Activated CD4-positive, alpha-beta T cell treated with anti-CD3 and anti-CD28 coated beads for 48 hours (primary cell): ENCODE data around the gene SLC25A51.
A peak's percentile ranks its signal among the peaks of the same experiment; 100 is the strongest.
"Not testable (repeated sequence)": the region's sequence is repeated elsewhere in the genome, so short reads cannot be mapped to it uniquely, and the experiment has no call there.

ENCODE experiments used
- DNase-seq: peaks from one replicate; pipeline ENCODE4 v3.0.0-alpha.2; 2020

SLC25A51 gene

DNA sequence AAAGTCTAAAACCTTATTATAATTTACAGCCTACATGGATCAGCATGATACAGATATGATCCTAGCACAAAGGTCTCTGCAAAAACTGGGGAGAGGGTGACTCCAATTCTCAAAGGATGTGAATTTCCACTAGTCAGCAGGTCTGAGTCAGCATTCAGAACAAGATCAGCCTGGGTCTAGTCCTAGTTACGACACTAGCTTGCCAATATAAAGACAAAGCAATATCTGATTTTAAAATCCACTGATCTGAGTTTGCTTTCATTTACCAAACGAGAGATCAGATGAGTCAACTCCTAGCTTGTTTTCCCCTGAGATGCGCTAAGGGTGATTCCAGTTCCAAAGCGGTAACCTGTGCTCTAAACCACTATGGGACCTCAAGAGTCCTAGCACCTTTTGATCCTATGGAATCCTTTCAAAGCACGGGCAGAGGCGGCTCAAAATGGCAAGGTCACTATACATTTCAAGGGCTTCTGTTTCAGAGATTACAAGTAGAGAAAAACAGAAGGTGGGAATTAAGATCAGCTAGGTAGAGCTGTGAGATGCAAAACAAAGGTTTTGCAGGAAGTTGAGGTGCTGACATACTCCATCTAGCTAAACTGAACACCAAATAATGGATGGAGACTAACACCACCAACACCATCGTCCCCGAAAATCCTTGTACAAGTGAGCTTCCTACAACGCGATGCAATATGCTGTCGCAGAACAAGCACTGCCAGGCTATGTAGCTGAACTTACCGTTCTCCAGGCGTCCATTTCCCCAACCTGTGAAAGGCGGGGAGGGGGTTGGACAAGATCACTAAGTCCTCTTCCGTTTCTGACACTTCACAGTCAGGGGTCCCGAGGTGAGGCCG is 906 bp downstream of the SLC25A51 start:
- DNase-seq, result peak; percentile 27

DNA sequence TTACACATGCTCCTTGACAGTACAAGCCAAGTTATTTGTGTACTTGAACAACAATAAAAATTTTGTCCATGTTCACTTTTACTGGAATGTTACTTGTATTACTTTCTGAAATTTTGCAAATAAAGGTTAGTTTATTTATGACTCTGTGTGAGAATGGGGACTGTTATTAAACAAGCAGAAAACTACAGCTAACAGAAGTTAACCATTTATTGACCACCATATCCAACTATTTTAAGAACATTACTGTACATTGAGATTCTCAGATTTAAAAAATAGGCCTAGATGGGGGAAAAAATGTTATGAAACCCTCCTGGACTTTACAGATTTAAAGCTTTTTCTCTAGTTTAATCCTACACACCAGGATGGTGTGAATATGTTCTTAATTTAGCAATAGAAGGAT is 1.8 kb downstream of the SLC25A51 start:
- no peak for DNase-seq

DNA sequence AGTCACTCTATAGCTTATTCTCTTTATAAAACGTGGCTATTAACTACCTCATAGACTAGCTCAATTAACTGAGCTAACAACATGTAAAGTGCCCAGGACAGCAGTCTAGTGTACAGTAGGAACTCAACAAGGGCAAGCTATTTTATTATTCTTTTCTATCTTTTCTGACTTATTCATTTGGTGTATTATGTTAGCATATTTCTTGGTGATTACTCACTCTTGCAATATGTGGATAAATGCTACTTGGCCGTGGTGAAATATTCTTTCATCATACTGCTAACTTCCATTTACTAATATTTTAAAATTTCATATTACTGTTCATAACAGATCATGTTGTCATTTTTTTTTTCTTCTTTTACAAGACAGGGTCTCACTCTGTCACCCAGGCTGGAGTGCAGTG is 4.9 kb downstream of the SLC25A51 start:
- DNase-seq, result no peak

DNA sequence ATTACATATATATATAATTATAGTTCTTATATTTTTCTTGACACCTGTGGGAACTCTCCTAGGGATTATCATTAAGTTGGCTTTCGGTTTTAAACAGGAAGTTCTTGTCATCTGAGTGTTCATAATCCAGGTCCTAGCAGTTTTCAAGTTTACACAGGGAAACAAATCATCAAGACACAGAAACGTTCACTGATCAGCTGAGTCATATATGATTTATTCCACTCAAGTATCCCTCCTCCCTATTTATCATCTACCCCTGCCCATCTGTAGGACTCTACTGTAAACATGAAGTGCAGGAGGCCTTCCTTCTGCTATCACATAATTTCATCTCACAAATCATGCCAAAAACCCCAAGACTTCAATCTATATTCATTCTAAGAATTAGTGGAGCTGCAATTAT is 6.3 kb downstream of the SLC25A51 start:
- DNase-seq, result no peak

DNA sequence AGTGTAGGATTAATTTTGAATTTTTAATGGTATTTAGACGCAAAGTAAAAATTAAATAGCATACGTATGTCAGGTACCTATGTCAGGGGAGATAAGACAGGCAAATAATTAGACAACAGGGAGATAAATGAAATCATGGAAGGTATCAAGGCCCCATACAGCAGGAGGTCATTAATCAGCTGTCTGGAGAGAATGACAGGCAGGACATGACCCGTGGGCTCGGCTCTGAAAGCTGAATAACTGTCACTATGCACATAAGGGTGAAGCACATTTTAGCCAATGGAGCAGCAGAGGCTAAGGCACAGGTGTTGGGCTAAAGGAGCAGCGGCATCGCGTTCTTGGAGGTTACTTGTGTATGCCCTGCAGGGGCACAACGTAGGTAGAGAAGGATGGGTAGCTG is 11.9 kb downstream of the SLC25A51 start:
- no peak for DNase-seq

DNA sequence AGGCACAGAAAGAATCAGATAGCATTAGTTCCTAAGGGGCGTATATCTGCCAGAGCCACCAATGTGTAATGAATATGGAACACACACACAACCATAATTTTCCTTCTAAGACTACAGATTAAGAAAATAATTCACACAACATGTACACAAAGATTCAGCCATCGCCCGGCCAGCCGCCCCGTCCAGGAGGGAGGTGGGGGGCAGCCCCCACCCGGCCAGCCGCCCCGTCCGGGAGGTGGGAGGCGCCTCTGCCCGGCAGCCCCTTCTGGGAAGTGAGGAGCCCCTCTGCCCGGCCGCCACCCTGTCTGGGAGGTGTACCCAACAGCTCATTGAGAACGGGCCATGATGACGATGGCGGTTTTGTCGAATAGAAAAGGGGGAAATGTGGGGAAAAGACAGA is 12.9 kb downstream of the SLC25A51 start:
- DNase-seq, result not testable (repeated sequence)

DNA sequence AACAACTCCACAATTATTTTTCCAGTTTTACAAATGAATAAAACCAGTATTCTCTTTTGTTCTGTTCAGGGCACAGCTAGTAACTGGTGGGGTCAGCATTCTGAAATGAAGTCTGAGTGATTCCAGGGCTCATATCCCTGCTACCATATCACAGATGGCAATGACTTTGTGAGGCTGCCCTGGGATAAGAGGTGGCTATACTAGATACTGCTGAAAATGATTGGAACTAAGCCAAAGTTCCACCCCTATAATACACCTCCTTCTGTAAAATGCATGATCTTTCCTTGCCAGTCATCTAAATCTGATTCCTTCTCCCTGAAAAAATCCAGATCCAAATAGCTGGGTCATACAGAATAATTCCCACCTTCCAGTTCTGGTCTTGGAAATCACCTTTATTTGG is 14.4 kb downstream of the SLC25A51 start:
- DNase-seq, result no peak

DNA sequence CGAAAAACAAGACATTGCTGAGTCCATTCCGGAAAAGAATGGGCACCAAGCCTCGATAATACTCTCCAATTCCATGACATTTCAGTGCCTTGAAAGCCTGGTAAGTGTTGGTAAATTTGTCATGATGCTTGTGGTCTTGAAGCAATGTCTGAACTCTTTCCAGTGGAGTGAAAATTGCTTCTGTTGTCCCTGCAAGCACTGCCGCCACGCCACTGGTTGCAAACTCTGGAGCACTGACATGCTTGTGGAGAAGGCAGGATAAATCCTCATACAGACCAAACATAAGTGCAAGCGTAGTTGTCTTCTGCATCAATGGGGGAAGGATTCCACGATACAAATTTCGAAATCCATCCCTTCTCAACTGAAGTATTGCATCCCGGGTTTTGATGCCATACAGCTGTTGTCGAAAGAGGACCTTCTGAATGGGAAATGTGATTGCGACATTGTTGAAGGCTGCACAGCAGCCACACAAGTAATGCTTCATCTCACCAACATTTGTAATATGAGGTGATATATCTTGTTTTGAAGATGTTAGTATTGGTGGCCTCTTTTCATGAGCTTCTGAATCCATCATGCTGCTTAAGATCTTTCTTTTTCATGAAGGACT is 15.8 kb downstream of the SLC25A51 start:
- not testable (repeated sequence) for DNase-seq

DNA sequence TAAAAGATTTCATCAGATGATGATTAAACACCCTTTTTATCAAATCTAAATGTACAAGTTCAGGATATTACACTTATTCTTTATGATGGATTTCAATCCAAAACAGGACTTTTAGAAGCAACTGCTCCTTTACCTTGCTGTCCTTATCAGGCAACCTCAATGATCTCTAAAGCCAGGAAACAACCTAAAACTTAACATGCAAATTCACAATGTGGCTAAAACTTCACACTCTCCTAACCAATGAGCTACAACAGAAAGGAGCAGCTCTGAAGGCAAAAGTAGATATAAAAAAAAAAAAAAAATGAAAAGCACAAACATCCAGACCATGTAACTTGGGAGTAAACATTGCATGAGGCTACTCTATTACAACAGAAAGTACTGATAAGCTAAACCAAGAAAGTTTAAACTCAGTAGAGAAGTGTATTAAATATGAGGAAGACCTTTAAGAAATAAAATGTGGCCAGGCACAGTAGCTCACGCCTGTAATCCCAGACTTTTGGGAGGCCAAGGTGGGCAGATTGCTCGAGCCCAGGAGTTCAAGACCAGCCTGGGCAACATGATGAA is 22.9 kb downstream of the SLC25A51 start:
- DNase-seq, result no peak

DNA sequence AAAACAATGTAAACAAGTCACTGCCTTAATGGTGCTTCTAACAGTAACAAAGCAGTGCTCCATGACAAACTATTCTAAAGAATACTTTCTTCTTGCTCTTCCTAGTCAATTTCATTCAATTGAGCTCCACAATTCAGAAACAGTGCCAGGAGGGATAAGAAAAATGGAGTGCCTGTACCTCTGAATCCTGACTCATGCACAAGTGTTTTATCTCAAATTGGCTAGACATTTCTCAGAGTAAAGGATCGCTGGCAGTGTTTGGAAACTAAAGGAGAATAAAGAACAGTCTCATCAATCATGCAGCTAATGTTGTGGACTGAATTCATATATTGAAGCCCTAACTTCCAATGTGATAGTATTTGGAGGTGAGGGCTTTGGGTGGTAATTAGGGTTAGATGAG is 27.6 kb downstream of the SLC25A51 start:
- no peak for DNase-seq

DNA sequence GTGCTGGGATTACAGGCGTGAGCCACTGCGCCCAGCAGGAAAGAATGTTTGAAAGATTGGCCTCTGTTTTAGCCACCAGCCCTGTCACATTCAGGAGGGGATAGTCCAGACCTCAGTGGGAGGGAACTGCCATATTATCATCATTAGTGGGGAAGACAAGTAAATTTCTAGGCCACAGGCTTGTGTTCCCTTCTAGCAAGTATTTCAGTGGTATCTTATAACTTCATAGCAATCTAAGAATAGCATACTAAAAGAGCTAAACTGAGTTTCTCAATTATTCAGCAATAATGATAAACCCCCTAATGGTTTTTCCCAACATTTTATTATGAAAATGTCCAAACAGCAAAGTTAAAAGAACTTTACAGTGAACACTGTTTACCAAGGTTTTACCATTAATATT is 30.0 kb downstream of the SLC25A51 start:
- no peak for DNase-seq

DNA sequence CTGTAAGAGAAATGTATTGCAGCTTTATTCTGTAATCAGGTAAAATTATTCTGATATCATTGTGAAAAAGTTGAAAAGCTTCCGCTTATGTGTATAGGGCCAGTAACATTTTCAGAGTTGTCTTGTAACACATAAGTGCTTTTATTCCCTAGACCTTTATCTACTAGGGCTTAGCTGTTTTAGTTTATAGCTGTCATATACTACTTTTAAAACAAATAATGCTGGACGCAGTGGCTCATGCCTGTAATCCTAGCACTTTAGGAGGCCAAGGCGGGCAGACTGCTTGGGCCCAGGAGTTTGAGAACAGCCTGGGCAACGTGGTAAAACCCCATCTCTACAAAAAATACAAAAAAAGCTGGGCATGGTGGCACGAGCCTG is 33.1 kb downstream of the SLC25A51 start:
- DNase-seq, result no peak

DNA sequence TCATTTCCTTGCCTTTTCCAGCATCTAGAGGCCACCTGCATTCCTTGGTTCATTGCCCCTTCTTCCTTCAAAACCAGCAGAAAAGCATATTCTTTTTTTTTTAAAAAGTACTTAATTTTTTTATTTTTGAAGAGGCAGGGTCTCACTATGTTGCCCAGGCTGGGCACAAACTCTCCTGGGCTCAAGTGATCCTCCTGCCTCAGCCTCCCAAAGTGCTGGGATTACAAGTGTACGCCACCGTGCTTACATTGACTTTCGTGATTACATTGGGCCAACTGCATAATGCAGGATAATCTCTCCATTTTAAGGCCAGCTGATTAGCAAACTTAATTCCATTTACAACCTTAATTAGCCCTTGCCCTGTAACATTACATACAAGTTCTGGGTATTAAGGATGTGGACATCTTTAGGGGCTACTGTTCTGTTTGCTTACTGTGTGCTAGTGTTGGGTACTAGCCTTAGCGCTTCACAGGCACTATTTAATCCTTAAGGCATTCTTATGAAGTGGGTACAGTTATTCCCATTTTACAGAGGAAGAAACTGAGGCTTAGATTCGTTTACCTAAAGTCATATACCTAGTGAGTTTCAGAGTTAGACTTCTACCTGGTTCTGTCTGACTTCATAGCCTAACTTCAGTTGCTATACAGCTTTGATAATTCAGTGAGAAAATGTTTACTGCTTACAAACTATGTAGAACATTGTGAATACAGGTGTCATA is 33.7 kb downstream of the SLC25A51 start:
- DNase-seq, result no peak

DNA sequence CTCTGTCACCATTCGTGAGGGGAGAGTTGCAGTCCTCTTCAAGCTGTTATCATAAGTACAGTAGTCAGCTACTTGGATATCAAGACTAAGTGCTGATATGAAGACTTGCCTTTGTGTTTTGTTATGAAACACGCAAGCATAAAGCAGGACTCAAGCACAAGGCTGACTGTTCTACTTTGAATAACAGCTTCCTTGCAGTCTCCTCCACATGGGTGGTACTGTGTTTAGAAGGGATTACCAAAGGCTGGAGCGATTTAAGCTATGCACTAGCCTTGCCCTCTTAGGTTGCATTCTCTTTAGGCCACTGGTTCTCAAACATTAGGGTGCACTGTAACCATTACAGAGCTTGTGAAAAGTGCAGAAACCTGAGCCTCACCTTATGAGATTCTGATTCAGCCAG is 41.4 kb downstream of the SLC25A51 start:
- no peak for DNase-seq

DNA sequence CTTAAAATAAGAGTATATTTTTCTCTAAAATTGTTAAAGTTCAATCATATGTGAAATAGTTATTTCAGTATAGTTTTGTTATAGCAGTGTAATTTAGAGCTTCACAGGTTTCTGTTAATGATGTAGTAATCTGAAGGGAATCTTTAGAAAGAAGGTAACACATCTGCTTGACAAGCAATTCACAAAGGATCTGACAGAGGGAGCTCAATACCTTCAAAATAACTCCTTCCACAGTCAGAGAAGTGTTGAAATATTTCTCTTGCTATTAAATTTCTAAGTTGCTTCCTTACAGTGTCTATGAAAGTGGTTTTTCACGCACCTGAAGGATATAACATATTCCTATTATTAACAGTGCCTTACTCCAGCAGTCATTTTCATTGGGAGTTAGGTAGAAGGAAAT is 44.9 kb downstream of the SLC25A51 start:
- DNase-seq, result no peak

DNA sequence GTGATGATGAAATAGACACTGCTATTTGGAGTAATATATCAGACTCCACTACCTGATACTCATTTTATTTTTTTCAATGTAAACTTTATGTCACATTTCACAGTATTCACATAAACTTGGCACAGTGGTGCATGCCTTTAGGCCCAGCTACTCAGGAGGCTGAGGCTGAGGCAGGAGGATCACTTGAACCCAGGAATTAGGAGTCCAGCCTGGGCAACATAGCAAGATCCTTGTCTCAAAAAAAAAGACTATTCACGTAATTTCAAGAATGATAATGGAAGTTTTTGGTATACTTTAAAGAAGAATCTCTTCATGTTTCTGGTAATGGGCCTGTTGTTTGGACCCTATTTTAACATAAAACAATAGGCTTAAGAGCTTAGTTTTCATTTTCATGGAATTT is 47.4 kb downstream of the SLC25A51 start:
- no peak for DNase-seq

DNA sequence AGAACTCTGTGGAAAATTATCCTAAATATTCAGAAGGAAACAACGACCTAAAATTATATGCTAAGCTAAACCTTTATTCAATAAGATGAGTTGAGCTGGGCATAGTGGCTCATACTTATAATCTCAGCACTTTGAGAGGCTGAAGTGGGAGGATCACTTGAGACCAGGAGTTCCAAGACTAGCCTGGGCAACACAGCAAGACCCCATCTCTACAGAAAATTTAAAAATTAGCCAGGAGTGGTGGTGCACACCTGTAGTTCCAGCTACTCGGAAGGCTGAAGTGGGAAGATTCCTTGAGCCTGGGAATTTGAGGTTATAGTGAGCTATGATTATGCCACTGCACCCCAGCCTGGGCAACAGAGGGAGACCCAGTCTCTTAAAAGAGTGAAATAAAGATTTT is 51.7 kb downstream of the SLC25A51 start:
- DNase-seq, result no peak

DNA sequence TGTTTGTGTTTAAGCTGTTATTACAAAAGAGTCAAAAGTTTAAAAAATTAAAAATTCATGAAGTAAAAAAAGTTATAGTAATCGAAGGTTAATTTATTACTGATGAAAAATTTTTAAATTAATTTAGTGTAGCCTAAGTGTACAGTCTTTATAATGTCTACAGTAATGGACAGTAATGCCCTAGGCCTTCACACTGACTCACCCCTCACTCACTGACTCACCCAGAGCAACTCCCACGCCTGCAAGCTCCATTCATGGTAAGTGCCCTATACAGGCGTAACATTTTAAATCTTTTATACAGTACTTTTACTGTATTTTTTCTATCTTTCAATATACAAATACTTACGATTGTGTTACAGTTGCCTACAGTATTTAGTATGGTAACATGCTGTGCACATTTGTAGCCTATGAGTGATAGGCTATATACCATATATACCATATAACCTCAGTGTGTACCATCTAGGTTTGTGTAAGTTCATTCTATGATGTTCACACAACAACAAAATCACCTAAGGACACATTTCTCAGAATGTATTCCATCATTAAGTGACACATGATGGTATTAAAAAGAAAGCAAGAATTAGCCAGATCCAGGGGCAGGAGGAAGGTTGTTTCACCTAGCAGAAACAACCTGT is 63.2 kb downstream of the SLC25A51 start:
- DNase-seq, result peak; percentile 36

DNA sequence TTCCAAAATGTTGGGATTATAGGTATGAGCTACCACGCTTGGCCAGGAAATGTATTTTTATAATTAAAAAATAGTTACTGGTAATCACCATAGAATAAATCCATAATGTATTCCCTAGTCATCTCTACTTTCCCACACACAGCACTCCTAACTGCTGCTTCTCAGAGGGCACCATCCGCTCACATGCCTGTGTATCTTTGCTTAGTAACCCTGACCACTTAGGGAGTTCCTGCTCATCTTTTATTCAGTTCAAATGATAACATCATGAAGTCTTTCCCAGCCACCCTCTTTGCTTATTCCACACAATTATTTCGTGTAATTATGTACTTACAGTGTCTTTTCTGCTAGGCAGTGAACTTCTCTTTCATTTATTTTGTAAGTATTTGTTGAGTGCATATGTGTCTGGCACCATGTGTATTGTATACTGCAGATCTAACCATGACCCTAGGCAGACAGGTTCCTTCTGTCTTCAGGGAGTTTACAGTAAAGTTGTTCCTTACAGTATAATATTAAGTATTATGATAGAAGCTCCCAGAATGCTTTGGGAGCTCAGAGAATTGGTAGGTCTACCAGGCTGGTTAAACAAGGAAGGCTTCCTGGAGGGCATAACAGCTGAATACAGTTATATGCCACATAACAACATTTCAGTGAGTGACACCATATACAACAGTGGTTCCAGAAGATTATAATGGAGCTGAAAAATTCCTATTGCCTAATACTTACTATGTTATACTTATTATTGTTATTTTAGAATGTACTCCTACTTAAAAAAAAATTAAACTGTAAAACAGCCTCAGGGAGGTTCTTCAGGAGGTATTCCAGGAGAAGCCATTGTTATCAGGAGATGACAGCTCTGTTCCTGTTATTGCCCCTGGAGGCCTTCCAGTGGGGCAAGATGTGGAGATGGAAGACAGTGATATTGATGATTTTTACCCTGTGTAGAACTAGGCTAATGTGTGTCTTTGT is 64.1 kb downstream of the SLC25A51 start:
- DNase-seq, result no peak
